PC-3 (cell line): ENCODE results near the gene FGF12. TPM values are rescaled to one million over a fixed set of nuclear protein-coding genes. Genes with fewer than 3 reads are reported as not detected.

ENCODE experiments used
- ATAC-seq: fragments of 200-7000 bp; cut with Tn5 transposase; 2 replicates; pipeline ENCODE4 v1.9.1; 2020; ENCODE audit warnings: mild to moderate bottlenecking, moderate library complexity
- BruUV-seq: library from RNA; stranded (reverse); fragments of 400-500 nt; replicated peaks from 2 replicates; lab custom pipeline; 2021; lab: Mats Ljungman, UMichigan
- CTCF ChIA-PET: fragments of 300-600 bp; sonication (Branson Sonifier 250); formaldehyde crosslinking; loops from one replicate; lab custom pipeline; 2022; ENCODE audit warnings: antibody characterized with exemption; lab: Charles Lee
- POLR2A ChIA-PET: fragments of 300-600 bp; sonication (Branson Sonifier 250); formaldehyde crosslinking; loops from one replicate; lab custom pipeline; 2022; ENCODE audit warnings: antibody characterized with exemption; ENCODE audit not compliant: unreplicated experiment; lab: Charles Lee
- DNase-seq: peaks from one replicate; pipeline ENCODE4 v3.0.0-alpha.2; 2015
- H2AFZ ChIP-seq: fragments of 300-600 bp; sonication (generic); 2 replicates; pipeline ENCODE4 v1.6.0; 2016; ENCODE audit warnings: antibody characterized with exemption, low read length
- H3F3A ChIP-seq: fragments of 300-600 bp; sonication (generic); one replicate; pipeline ENCODE4 v1.6.0; 2017; ENCODE audit warnings: antibody characterized with exemption, low read length, control low read depth, mild to moderate bottlenecking; ENCODE audit not compliant: unreplicated experiment
- H3K27ac ChIP-seq: fragments of 300-600 bp; sonication (generic); 2 replicates; pipeline ENCODE4 v1.5.1; 2016; ENCODE audit warnings: mild to moderate bottlenecking, low read length
- H3K27me3 ChIP-seq: fragments of 300-600 bp; sonication (generic); 2 replicates; pipeline ENCODE4 v1.6.1; 2016; ENCODE audit warnings: low read length, mixed read lengths
- H3K36me3 ChIP-seq: fragments of 300-600 bp; sonication (generic); 2 replicates; pipeline ENCODE4 v1.6.1; 2016; ENCODE audit warnings: low read depth, mixed run types, low read length, mixed read lengths
- H3K4me1 ChIP-seq: fragments of 300-600 bp; sonication (generic); 2 replicates; pipeline ENCODE4 v1.5.1; 2016; ENCODE audit warnings: low read length; ENCODE audit not compliant: insufficient read depth
- H3K4me2 ChIP-seq: fragments of 300-600 bp; sonication (generic); 2 replicates; pipeline ENCODE4 v1.6.0; 2016; ENCODE audit warnings: low read length
- H3K4me3 ChIP-seq: fragments of 300-600 bp; sonication (generic); 2 replicates; pipeline ENCODE4 v1.5.1; 2016; ENCODE audit warnings: mild to moderate bottlenecking, low read length, mixed read lengths
- H3K79me2 ChIP-seq: fragments of 300-600 bp; sonication (generic); 2 replicates; pipeline ENCODE4 v1.6.1; 2017; ENCODE audit warnings: low read length, mixed read lengths
- H3K9ac ChIP-seq: fragments of 300-600 bp; sonication (generic); 2 replicates; pipeline ENCODE4 v1.6.0; 2016; ENCODE audit warnings: mild to moderate bottlenecking, low read length
- H3K9me2 ChIP-seq: fragments of 300-600 bp; sonication (generic); replicated peaks from 2 replicates; pipeline ENCODE4 v1.6.1; 2016; ENCODE audit warnings: mixed run types, low read length, mixed read lengths
- H3K9me3 ChIP-seq: fragments of 300-600 bp; sonication (generic); 2 replicates; pipeline ENCODE4 v1.6.1; 2016; ENCODE audit warnings: low read length, mixed read lengths
- H4K20me1 ChIP-seq: fragments of 300-600 bp; sonication (generic); 2 replicates; pipeline ENCODE4 v1.6.1; 2016; ENCODE audit warnings: low read length, mixed read lengths
- CTCF ChIP-seq: fragments of 300-600 bp; sonication (generic); conservative IDR thresholded peaks from 2 replicates; pipeline ENCODE4 v1.5.1; 2017; ENCODE audit warnings: antibody characterized with exemption, low read depth, mild to moderate bottlenecking, low read length
- EZH2 ChIP-seq: fragments of 300-600 bp; sonication (generic); IDR thresholded peaks from one replicate; pipeline ENCODE4 v1.6.1; 2017; ENCODE audit warnings: antibody characterized with exemption, mild to moderate bottlenecking, low read length; ENCODE audit not compliant: unreplicated experiment
- EZH2phosphoT487 ChIP-seq: fragments of 300-600 bp; sonication (generic); IDR thresholded peaks from 2 replicates; pipeline ENCODE4 v1.6.1; 2018; ENCODE audit warnings: mild to moderate bottlenecking, antibody characterized with exemption, low read length, borderline replicate concordance
- intact Hi-C: fragments of 100-400 bp; cut with micrococcal nuclease; formaldehyde crosslinking; loops from 2 replicates; pipeline ENCODE4 v1.9.0; 2023
- total RNA-seq: library from RNA; depleted of rRNA; stranded (reverse); fragments of >200 nt; gene quantifications from 2 replicates; pipeline ENCODE4 v1.2.3, GENCODE V29; 2014

Gene FGF12
- total RNA-seq, 1 experiment from 2014 or later, result not detected

- H3K4me1 ChIP-seq, result no peaks in the 10 kb centered on the region
- H3K27ac ChIP-seq, result no peak overlapping the region
- ChIA-PET POLR2A (no interaction called here), CTCF (no interaction called here)
- H3K4me3 ChIP-seq, result no peak overlapping the region
- H4K20me1 ChIP-seq, result no peaks in the 10 kb centered on the region
- intact Hi-C loops, result no loop called here
- H3K9ac ChIP-seq, result no peak overlapping the region
- BruUV-seq, result no TSS peak
- peaks cover 63% of the 10 kb centered on the region for H3K27me3 ChIP-seq
- H3K9me2 ChIP-seq, result no peaks in the 10 kb centered on the region
- H3K36me3 ChIP-seq, result no peaks in the 10 kb centered on the region
- DNase-seq (no peak), ATAC-seq (no peak)
- H2AFZ ChIP-seq, result no peak overlapping the region
- H3K9me3 ChIP-seq, result no peaks in the 10 kb centered on the region
- TF ChIP-seq EZH2phosphoT487 (no peak), CTCF (no peak), EZH2 (no peak)
- no peaks in the 10 kb centered on the region for H3K79me2 ChIP-seq
- H3F3A ChIP-seq, result no peaks in the 10 kb centered on the region
- H3K4me2 ChIP-seq, result no peak overlapping the region
These were observed 105.4 kb downstream of the FGF12 start for GRCh38 chr3:192621909-192622308.

GRCh38 chr3:192620275-192620674, 107.1 kb downstream of the FGF12 start:
- ATAC-seq (no peak), DNase-seq (no peak)
- no peaks in the 10 kb centered on the region for H3K9me2 ChIP-seq
- H2AFZ ChIP-seq, result no peak overlapping the region
- TF ChIP-seq EZH2 (no peak), CTCF (no peak), EZH2phosphoT487 (no peak)
- no peaks in the 10 kb centered on the region for H3K79me2 ChIP-seq
- no peak overlapping the region for H3K27ac ChIP-seq
- H3K36me3 ChIP-seq, result no peaks in the 10 kb centered on the region
- intact Hi-C loops, result no loop called here
- BruUV-seq, result no TSS peak
- no peaks in the 10 kb centered on the region for H3K9me3 ChIP-seq
- no peak overlapping the region for H3K4me2 ChIP-seq
- H3K4me1 ChIP-seq, result no peaks in the 10 kb centered on the region
- peaks cover 68% of the 10 kb centered on the region for H3K27me3 ChIP-seq
- POLR2A ChIA-PET, result no interaction called here
- no peaks in the 10 kb centered on the region for H4K20me1 ChIP-seq
- CTCF ChIA-PET, result no interaction called here
- no peak overlapping the region for H3K4me3 ChIP-seq
- no peaks in the 10 kb centered on the region for H3F3A ChIP-seq
- no peak overlapping the region for H3K9ac ChIP-seq

- POLR2A ChIA-PET, result interaction anchor here (0.6 kb wide), 1 partner anchor 89 kb away, joined by 10 read pairs; no protein-coding TSS in a partner anchor
These were observed 115.9 kb downstream of the FGF12 start for GRCh38 chr3:192611411-192611810.

More at GRCh38 chr3:192611411-192611810, 115.9 kb downstream of the FGF12 start:
- Histone ChIP-seq H3K36me3 (no peaks in the 10 kb centered on the region), H3F3A (no peaks in the 10 kb centered on the region), H3K79me2 (no peaks in the 10 kb centered on the region), H3K9ac (no peak overlapping the region), H3K4me3 (no peak overlapping the region), H3K4me2 (no peak overlapping the region), H4K20me1 (no peaks in the 10 kb centered on the region), H3K9me2 (no peaks in the 10 kb centered on the region), H3K27me3 (peaks cover 79% of the 10 kb centered on the region), H3K4me1 (no peaks in the 10 kb centered on the region), H2AFZ (no peak overlapping the region), H3K9me3 (no peaks in the 10 kb centered on the region), H3K27ac (no peak overlapping the region)
- ATAC-seq, result no peak
- no TSS peak for BruUV-seq
- TF ChIP-seq EZH2, result no peak
- TF ChIP-seq CTCF, result no peak
- TF ChIP-seq EZH2phosphoT487, result no peak
- no peak for DNase-seq
- intact Hi-C loops, result no loop called here
- CTCF ChIA-PET, result no interaction called here
